HEK293 (cell line): Measurements from ENCODE around the gene BAIAP2.

Experiments used
- CTCF ChIA-PET: fragments of 350-600 bp; formaldehyde crosslinking; extraction: SDS; loops from one replicate; lab custom pipeline; 2021; ENCODE audit warnings: antibody characterized with exemption; lab: Yijun Ruan, JAX
- POLR2A ChIA-PET: fragments of 300-600 bp; formaldehyde crosslinking; extraction: SDS; loops from one replicate; lab custom pipeline; 2020; ENCODE audit warnings: antibody characterized with exemption, inconsistent platforms; lab: Yijun Ruan, JAX
- H3K27ac ChIP-seq: fragments of 200-500 bp; sonication (Bioruptor generic); 2 replicates; pipeline ENCODE4 v1.5.1; 2014; ENCODE audit warnings: low read depth, low read length, control low read depth, inconsistent platforms; ENCODE audit errors: extremely low read depth
- H3K36me3 ChIP-seq, 2 experiments: fragments of 200-500 bp in 1 of 2; sonication (Bioruptor generic) in 1 of 2; 1 replicate in 1 of 2; 2 replicates in 1 of 2; pipeline ENCODE4 v1.5.1; 2014 to 2017; ENCODE audit warnings: inconsistent platforms in 2 of 2, low read length in 2 of 2; ENCODE audit not compliant: control insufficient read depth in 2 of 2, insufficient read depth in 1 of 2
- H3K4me1 ChIP-seq: fragments of 200-500 bp; sonication (Bioruptor generic); 2 replicates; pipeline ENCODE4 v1.5.1; 2014; ENCODE audit warnings: mild to moderate bottlenecking, low read length, inconsistent platforms; ENCODE audit not compliant: control insufficient read depth, insufficient read depth
- H3K4me3 ChIP-seq: 2 replicates; pipeline ENCODE4 v1.5.1; 2011; ENCODE audit warnings: low read depth, mild to moderate bottlenecking, control low read depth, low read length, moderate library complexity
- H3K9me3 ChIP-seq: fragments of 200-500 bp; sonication (Bioruptor generic); 2 replicates; pipeline ENCODE4 v1.5.1; 2014; ENCODE audit warnings: low read depth, low read length, inconsistent platforms; ENCODE audit not compliant: control insufficient read depth, insufficient read depth
- AEBP2 ChIP-seq: fragments of 450-650 bp; formaldehyde crosslinking; IDR thresholded peaks from 2 replicates; pipeline ENCODE4 v1.5.1; 2016; ENCODE audit warnings: missing biosample characterization, missing genetic modification characterization, borderline replicate concordance
- CTCF ChIP-seq: fragments of 450-650 bp; formaldehyde crosslinking; IDR thresholded peaks from 2 replicates; pipeline ENCODE4 v1.5.1; 2016; ENCODE audit warnings: missing biosample characterization, missing genetic modification characterization
- EGR2 ChIP-seq: fragments of 450-650 bp; formaldehyde crosslinking; IDR thresholded peaks from 2 replicates; pipeline ENCODE4 v1.5.1; 2016; ENCODE audit warnings: low read depth, missing biosample characterization, missing genetic modification characterization
- KLF17 ChIP-seq: fragments of 450-650 bp; formaldehyde crosslinking; IDR thresholded peaks from 2 replicates; pipeline ENCODE4 v1.5.1; 2016; ENCODE audit warnings: missing biosample characterization, missing genetic modification characterization
- PRDM1 ChIP-seq: fragments of 450-650 bp; formaldehyde crosslinking; IDR thresholded peaks from 2 replicates; pipeline ENCODE4; 2016; ENCODE audit warnings: missing biosample characterization, missing genetic modification characterization
- PRDM4 ChIP-seq: fragments of 450-650 bp; formaldehyde crosslinking; IDR thresholded peaks from 2 replicates; pipeline ENCODE4 v1.5.1; 2017; ENCODE audit warnings: missing biosample characterization, missing genetic modification characterization
- SP2 ChIP-seq: fragments of 450-650 bp; formaldehyde crosslinking; IDR thresholded peaks from 2 replicates; pipeline ENCODE4 v1.5.1; 2016; ENCODE audit warnings: missing biosample characterization, missing genetic modification characterization
- SP3 ChIP-seq: fragments of 450-650 bp; formaldehyde crosslinking; IDR thresholded peaks from 2 replicates; pipeline ENCODE4 v1.5.1; 2016; ENCODE audit warnings: missing biosample characterization, missing genetic modification characterization
- ZFHX2 ChIP-seq: fragments of 450-650 bp; formaldehyde crosslinking; conservative IDR thresholded peaks from 2 replicates; pipeline ENCODE4 v1.5.1; 2016; ENCODE audit warnings: missing biosample characterization, missing genetic modification characterization
- ZNF133 ChIP-seq: fragments of 450-650 bp; formaldehyde crosslinking; IDR thresholded peaks from 2 replicates; pipeline ENCODE4 v1.5.1; 2016; ENCODE audit warnings: missing biosample characterization, missing genetic modification characterization
- ZNF148 ChIP-seq: fragments of 450-650 bp; formaldehyde crosslinking; IDR thresholded peaks from 2 replicates; pipeline ENCODE4 v1.5.0; 2017; ENCODE audit warnings: missing biosample characterization, missing genetic modification characterization, borderline replicate concordance
- ZNF341 ChIP-seq: fragments of 450-650 bp; formaldehyde crosslinking; IDR thresholded peaks from 2 replicates; pipeline ENCODE4; 2016; ENCODE audit warnings: low read depth, missing biosample characterization, missing genetic modification characterization
- ZNF473 ChIP-seq: fragments of 450-650 bp; formaldehyde crosslinking; IDR thresholded peaks from 2 replicates; pipeline ENCODE4 v1.5.1; 2017; ENCODE audit warnings: missing biosample characterization, missing genetic modification characterization
- ZNF488 ChIP-seq: fragments of 450-650 bp; formaldehyde crosslinking; IDR thresholded peaks from 2 replicates; pipeline ENCODE4 v1.5.1; 2016; ENCODE audit warnings: missing biosample characterization, missing genetic modification characterization
- ZNF670 ChIP-seq: fragments of 450-650 bp; formaldehyde crosslinking; IDR thresholded peaks from 2 replicates; pipeline ENCODE4 v1.5.1; 2016; ENCODE audit warnings: missing biosample characterization, missing genetic modification characterization, low read depth
- ZNF701 ChIP-seq: fragments of 450-650 bp; formaldehyde crosslinking; IDR thresholded peaks from 2 replicates; pipeline ENCODE4 v1.5.1; 2016; ENCODE audit warnings: missing biosample characterization, missing genetic modification characterization
- ZNF830 ChIP-seq: fragments of 450-650 bp; IDR thresholded peaks from 2 replicates; pipeline ENCODE4 v1.5.0; 2018; ENCODE audit warnings: missing biosample characterization, missing genetic modification characterization, low read depth, mild to moderate bottlenecking, moderate library complexity

The BAIAP2 gene

GRCh38 chr17:81106716-81107115 is 71.8 kb downstream of the BAIAP2 start:
- peaks cover 0 to 25% of the 10 kb centered on the region in 2 experiments; a peak in 1 of 3 replicates for H3K36me3 ChIP-seq
- POLR2A ChIA-PET = no interaction called here
- H3K27ac ChIP-seq = no peak overlapping the region
- H3K9me3 ChIP-seq = no peaks in the 10 kb centered on the region
- no peaks in the 10 kb centered on the region for H3K4me1 ChIP-seq
- 0 out of 2 replicates have a peak, but pooled peaks have one; percentile 12 for TF ChIP-seq SP3 (tag by site-specific recombination)
- no peak for TF ChIP-seq CTCF
- TF ChIP-seq, all 188 proteins: peak for 1
- H3K4me3 ChIP-seq = no peak overlapping the region
- CTCF ChIA-PET = interaction anchor here (1.4 kb wide), 1 partner anchor 85 kb away, joined by 3 read pairs; no protein-coding TSS in a partner anchor

GRCh38 chr17:81108220-81108619 is 73.3 kb downstream of the BAIAP2 start:
- Histone ChIP-seq H3K4me3 (no peak overlapping the region), H3K9me3 (no peaks in the 10 kb centered on the region), H3K36me3 (peaks cover 0 to 25% of the 10 kb centered on the region in 2 experiments; a peak in 1 of 3 replicates)
- no peak for TF ChIP-seq ZNF488 (tag by site-specific recombination)
- TF ChIP-seq ZNF701 (tag by site-specific recombination) = no peak
- no peak for TF ChIP-seq ZNF133 (tag by site-specific recombination)
- no peak for TF ChIP-seq ZNF148
- TF ChIP-seq, all 188 proteins: peak for 0
- ChIA-PET CTCF (no interaction called here), POLR2A (no interaction called here)
- Histone ChIP-seq H3K27ac (no peak overlapping the region), H3K4me1 (no peaks in the 10 kb centered on the region)

GRCh38 chr17:81109957-81110356 is 75.0 kb downstream of the BAIAP2 start:
- Histone ChIP-seq H3K4me3 (no peak overlapping the region), H3K27ac (0 out of 2 replicates have a peak overlapping the region, but pooled peaks have one; percentile 7), H3K36me3 (peaks cover 0 to 14% of the 10 kb centered on the region in 2 experiments; a peak in 1 of 3 replicates), H3K4me1 (no peaks in the 10 kb centered on the region), H3K9me3 (no peaks in the 10 kb centered on the region)
- CTCF ChIA-PET = interaction anchor here (0.7 kb wide), 1 partner anchor 12 kb away, joined by 5 read pairs; no protein-coding TSS in a partner anchor
- POLR2A ChIA-PET = no interaction called here
- TF ChIP-seq SP2 (tag by site-specific recombination) = no peak
- peak; percentile 65 for TF ChIP-seq ZFHX2
- no peak for TF ChIP-seq ZNF830 (tag by site-specific recombination)
- TF ChIP-seq PRDM1 (tag by site-specific recombination) = no peak
- no peak for TF ChIP-seq ZNF473 (tag by site-specific recombination)
- 0 out of 2 replicates have a peak, but pooled peaks have one; percentile 9 for TF ChIP-seq ZNF341
- TF ChIP-seq AEBP2 (tag by site-specific recombination) = no peak
- TF ChIP-seq ZNF670 (tag by site-specific recombination) = no peak
- peak; percentile 59; the same call in 1 of the 2 replicates for TF ChIP-seq EGR2 (tag by site-specific recombination)
- TF ChIP-seq KLF17 (tag by site-specific recombination) = no peak
- TF ChIP-seq PRDM4 (tag by site-specific recombination) = no peak
